ENCODE results near the gene SLC16A14. TPM values are rescaled to one million over a fixed set of nuclear protein-coding genes. Genes with fewer than 3 reads are reported as not detected.

The SLC16A14 gene
- total and polyA plus RNA-seq, 2 donors from 2014 or later: 1.5 to 6.6 TPM

GRCh38 chr2:230011617-230012016 is 57.1 kb downstream of the SLC16A14 start:
- no peak for FAIRE-seq
- intact Hi-C loops (cut with DNase I): loop anchor here (10.0 kb wide), 1 partner anchor 143 kb away; no protein-coding TSS in a partner anchor

GRCh38 chr2:230010501-230010900 is 58.2 kb downstream of the SLC16A14 start:
- no peaks in the 10 kb centered on the region for H3K9me3 ChIP-seq (ENCODE audit: control insufficient read depth in 2 of 3, insufficient read depth in 1 of 3, low read length in 3 of 3)
- no peaks in the 10 kb centered on the region for H3K36me3 ChIP-seq (ENCODE audit: control insufficient read depth in 2 of 3, insufficient read depth in 3 of 3, low read length in 3 of 3)
- H3K4me1 ChIP-seq (ENCODE audit: control insufficient read depth in 2 of 3, insufficient read depth in 2 of 3, low read depth in 1 of 3, low read length in 3 of 3): no peaks in the 10 kb centered on the region
- DNase-seq (no peak), FAIRE-seq (no peak)
- no peak overlapping the region for H3K4me3 ChIP-seq (ENCODE audit: low read length in 3 of 3)
- H3K27me3 ChIP-seq (ENCODE audit: control insufficient read depth, insufficient read depth, low read length): no peaks in the 10 kb centered on the region
- TF ChIP-seq CTCF (IDR thresholded peaks at IDR 0.05; ENCODE audit: borderline replicate concordance, extremely low read depth, insufficient read depth): no peak
- intact Hi-C loops (cut with DNase I): loop anchor here (10.0 kb wide), 1 partner anchor 144 kb away; no protein-coding TSS in a partner anchor
- no peak overlapping the region for H3K9ac ChIP-seq (ENCODE audit: low read length in 3 of 3)
- no peak overlapping the region for H3K27ac ChIP-seq (ENCODE audit: low read depth in 2 of 2, low read length in 2 of 2)

More at GRCh38 chr2:230011617-230012016, 57.1 kb downstream of the SLC16A14 start:
- H3K36me3 ChIP-seq (ENCODE audit: control insufficient read depth in 2 of 3, insufficient read depth in 3 of 3, low read length in 3 of 3): no peaks in the 10 kb centered on the region
- DNase-seq: no peak
- no peaks in the 10 kb centered on the region for H3K4me1 ChIP-seq (ENCODE audit: control insufficient read depth in 2 of 3, insufficient read depth in 2 of 3, low read depth in 1 of 3, low read length in 3 of 3)
- H3K9ac ChIP-seq (ENCODE audit: low read length in 3 of 3): no peak overlapping the region
- no peak overlapping the region for H3K4me3 ChIP-seq (ENCODE audit: low read length in 3 of 3)
- H3K27ac ChIP-seq (ENCODE audit: low read depth in 2 of 2, low read length in 2 of 2): no peak overlapping the region
- no peaks in the 10 kb centered on the region for H3K27me3 ChIP-seq (ENCODE audit: control insufficient read depth, insufficient read depth, low read length)
- TF ChIP-seq CTCF (IDR thresholded peaks at IDR 0.05; ENCODE audit: borderline replicate concordance, extremely low read depth, insufficient read depth): no peak
- H3K9me3 ChIP-seq (ENCODE audit: control insufficient read depth in 2 of 3, insufficient read depth in 1 of 3, low read length in 3 of 3): no peaks in the 10 kb centered on the region

GRCh38 chr2:230008708-230009066 is 60.0 kb downstream of the SLC16A14 start:
- FAIRE-seq: no peak
- Histone ChIP-seq H3K36me3 (ENCODE audit: control insufficient read depth in 2 of 3, insufficient read depth in 3 of 3, low read length in 3 of 3) (no peaks in the 10 kb centered on the region), H3K4me1 (ENCODE audit: control insufficient read depth in 2 of 3, insufficient read depth in 2 of 3, low read depth in 1 of 3, low read length in 3 of 3) (no peaks in the 10 kb centered on the region), H3K4me3 (ENCODE audit: low read length in 3 of 3) (no peak overlapping the region), H3K9me3 (ENCODE audit: control insufficient read depth in 2 of 3, insufficient read depth in 1 of 3, low read length in 3 of 3) (no peaks in the 10 kb centered on the region), H3K9ac (ENCODE audit: low read length in 3 of 3) (no peak overlapping the region), H3K27me3 (ENCODE audit: control insufficient read depth, insufficient read depth, low read length) (no peaks in the 10 kb centered on the region), H3K27ac (ENCODE audit: low read depth in 2 of 2, low read length in 2 of 2) (no peak overlapping the region)
- intact Hi-C loops (cut with DNase I): loop anchor here (10.0 kb wide), 1 partner anchor 606 kb away; no protein-coding TSS in a partner anchor
- TF ChIP-seq CTCF (IDR thresholded peaks at IDR 0.05; ENCODE audit: borderline replicate concordance, extremely low read depth, insufficient read depth): no peak
- no peak for DNase-seq
